Small intestine (tissue), 16 donors: Measurements from ENCODE around the gene NUDT3. TPM values are rescaled to one million over a fixed set of nuclear protein-coding genes. Genes with fewer than 3 reads are reported as not detected.

Source experiments
- DNase-seq, 2 donors: peaks; one replicate each; pipeline versions ENCODE4 v3.0.0 to v3.0.0-alpha.2; 2013
- FAIRE-seq: peaks from 2 replicates; lab custom pipeline; 2012; peaks lifted over from hg19 to GRCh38; lab: Jason Lieb, UNC
- H3K27ac ChIP-seq, 3 donors: one replicate each; pipeline ENCODE4 v1.5.1; 2013; ENCODE audit warnings: low read length in 2 of 3, mild to moderate bottlenecking in 2 of 3, control low read depth in 1 of 3, inconsistent platforms in 1 of 3, low read depth in 1 of 3, moderate library complexity in 1 of 3
- H3K27me3 ChIP-seq, 3 donors: one replicate each; pipeline ENCODE4 v1.6.1; 2013; ENCODE audit warnings: low read length in 3 of 3, inconsistent platforms in 1 of 3; ENCODE audit not compliant: control insufficient read depth in 3 of 3, insufficient read depth in 3 of 3
- H3K36me3 ChIP-seq, 3 donors: one replicate each; pipeline ENCODE4 v1.6.1; 2013; ENCODE audit warnings: low read length in 3 of 3, inconsistent platforms in 1 of 3, low read depth in 1 of 3, mild to moderate bottlenecking in 1 of 3, moderate library complexity in 1 of 3; ENCODE audit not compliant: control insufficient read depth in 3 of 3, insufficient read depth in 2 of 3
- H3K4me1 ChIP-seq, 3 donors: one replicate each; pipeline ENCODE4 v1.6.1; 2013; ENCODE audit warnings: low read length in 2 of 3, inconsistent platforms in 1 of 3, low read depth in 1 of 3, mild to moderate bottlenecking in 1 of 3, moderate library complexity in 1 of 3; ENCODE audit not compliant: control insufficient read depth in 3 of 3, insufficient read depth in 2 of 3
- H3K4me3 ChIP-seq, 3 donors: one replicate each; pipeline ENCODE4 v1.5.1; 2013; ENCODE audit warnings: low read length in 3 of 3, control low read depth in 1 of 3, inconsistent platforms in 1 of 3, low read depth in 1 of 3, mild to moderate bottlenecking in 1 of 3, moderate library complexity in 1 of 3
- H3K9me3 ChIP-seq, 2 donors: one replicate each; pipeline ENCODE4 v1.6.1; 2013; ENCODE audit warnings: low read depth in 1 of 2, low read length in 1 of 2; ENCODE audit not compliant: control insufficient read depth in 2 of 2, insufficient read depth in 1 of 2
- WGBS, 3 donors: extraction: QIAGEN DNeasy Blood & Tissue Kit; methylation state at CpG; one replicate each; pipeline ENCODE4 v1.1.7; 2013; 5-methylcytosine and 5-hydroxymethylcytosine counted together
- long read RNA-seq, 10 donors: transcript quantifications; one replicate each; lab custom pipeline, GENCODE V29; 2026
- polyA plus RNA-seq, 4 donors: library from polyadenylated mRNA; stranded (reverse) in 3 of 4; unstranded in 1 of 4; fragments of 200-250 nt in 3 of 4; fragments of 120-200 nt in 1 of 4; gene quantifications; one replicate each; pipeline versions ENCODE4 v1.2.1 to v1.2.3, GENCODE V29; 2013
- donor health status: healthy with polysubstance abuse.
- donor health status: control.
- donor health status: control.
- donor health status: Bipolar disorder and iron deficiency.
- donor health status: healthy.

The NUDT3 gene
- 10 to 100 TPM in 2 of 4 donors, 1 to 10 TPM in 2; 6.5 to 13.4 (median 9.2) TPM for polyA plus RNA-seq
- long read RNA-seq, donor 1, full-length matches to known transcripts: 32 of 39 reads
- long read RNA-seq, donor 1, partial matches to known transcripts: 7 of 39 reads
- long read RNA-seq, donor 1, other reads (novel, unspliced or antisense): 0 of 39 reads
- long read RNA-seq, donor 2, full-length matches to known transcripts: 2 of 2 reads
- long read RNA-seq, donor 2, partial matches to known transcripts: 0 of 2 reads
- long read RNA-seq, donor 2, other reads (novel, unspliced or antisense): 0 of 2 reads
- long read RNA-seq, donor 3, full-length matches to known transcripts: 17 of 23 reads
- long read RNA-seq, donor 3, partial matches to known transcripts: 6 of 23 reads
- long read RNA-seq, donor 3, other reads (novel, unspliced or antisense): 0 of 23 reads
- long read RNA-seq, donor 4: 0 reads
- long read RNA-seq, donor 5, full-length matches to known transcripts: 3 of 3 reads
- long read RNA-seq, donor 5, partial matches to known transcripts: 0 of 3 reads
- long read RNA-seq, donor 5, other reads (novel, unspliced or antisense): 0 of 3 reads
- long read RNA-seq, donor 6, full-length matches to known transcripts: 12 of 12 reads
- long read RNA-seq, donor 6, partial matches to known transcripts: 0 of 12 reads
- long read RNA-seq, donor 6, other reads (novel, unspliced or antisense): 0 of 12 reads
- long read RNA-seq, donor 7, full-length matches to known transcripts: 34 of 62 reads
- long read RNA-seq, donor 7, partial matches to known transcripts: 23 of 62 reads
- long read RNA-seq, donor 7, other reads (novel, unspliced or antisense): 5 of 62 reads
- long read RNA-seq, donor 8, full-length matches to known transcripts: 8 of 8 reads
- long read RNA-seq, donor 8, partial matches to known transcripts: 0 of 8 reads
- long read RNA-seq, donor 8, other reads (novel, unspliced or antisense): 0 of 8 reads
- long read RNA-seq, donor 9: 0 reads
- long read RNA-seq, donor 10, full-length matches to known transcripts: 18 of 18 reads
- long read RNA-seq, donor 10, partial matches to known transcripts: 0 of 18 reads
- long read RNA-seq, donor 10, other reads (novel, unspliced or antisense): 0 of 18 reads

DNA sequence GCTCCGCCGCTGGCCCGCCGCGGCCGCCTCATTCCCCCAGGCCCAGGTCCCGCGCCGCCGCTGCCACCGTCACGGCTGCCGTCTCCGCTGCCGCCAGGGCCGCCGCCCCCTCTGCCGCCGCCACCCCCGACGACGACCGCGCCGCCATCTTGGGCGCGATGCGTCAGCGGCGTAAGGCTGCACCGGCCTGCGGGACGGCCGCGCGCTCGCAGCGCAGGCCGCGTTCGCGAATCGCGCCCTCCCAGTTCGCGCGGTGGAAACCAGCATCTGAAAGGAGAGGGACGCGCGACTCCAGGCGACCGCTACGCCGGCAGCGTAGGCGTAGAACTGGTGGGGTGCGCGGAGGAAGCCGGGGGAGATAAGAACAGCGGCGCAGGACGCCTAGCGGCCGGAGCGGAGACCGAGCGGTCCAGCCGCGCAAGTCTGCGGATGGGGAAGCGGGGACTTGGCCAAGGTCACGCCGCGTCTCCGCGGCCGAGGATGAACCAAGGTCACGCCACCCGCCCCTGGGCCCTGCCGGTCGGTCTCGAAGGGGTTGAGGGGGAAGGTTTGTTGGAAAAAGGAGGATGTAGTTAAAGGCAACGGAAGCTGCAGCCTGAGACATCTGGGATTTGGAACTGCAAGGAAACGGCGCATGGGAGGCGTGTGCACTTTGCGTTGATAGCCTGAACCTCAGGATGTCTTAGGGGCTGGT lies at the start of gene NUDT3:
Gene NUDT3, minus strand, starts transcription at position 173 of the 694 bp plus-strand sequence. CDS start 307 bp downstream, outside the sequence.
- FAIRE-seq: no peak
- 0% methylated on average over 67 to 87 of the region's 87 CpGs for WGBS, 3 donors
- H3K4me1 ChIP-seq: peaks cover 0 to 9% (median 0%) of the 10 kb centered on the region in 3 donors

DNA sequence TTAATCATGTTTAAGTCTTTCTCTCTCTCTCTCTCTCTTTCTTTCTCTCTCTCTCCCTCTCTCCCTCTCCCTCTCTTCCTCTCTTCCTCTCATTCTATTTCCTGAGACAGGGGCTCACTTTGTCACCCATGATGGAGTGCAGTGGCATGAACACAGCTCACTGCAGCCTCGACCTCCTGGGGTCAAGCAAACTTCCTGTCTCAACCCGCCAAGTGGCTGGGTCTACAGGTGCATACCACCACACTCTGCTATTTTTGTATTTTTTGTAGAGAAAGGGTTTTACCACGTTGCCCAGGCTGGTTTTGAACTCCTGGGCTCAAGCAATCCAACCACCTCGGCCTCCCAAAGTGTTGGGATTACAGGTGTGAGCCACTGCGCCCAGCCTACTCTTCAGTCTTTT lies 49.1 kb upstream of the NUDT3 start:
- H3K27me3 ChIP-seq: no peaks in the 10 kb centered on the region
- no peak for DNase-seq
- 58 to 70% (median 61%) methylated on average over 5 of the region's 5 CpGs for WGBS, 3 donors
- no peaks in the 10 kb centered on the region for H3K36me3 ChIP-seq
- H3K4me1 ChIP-seq: no peaks in the 10 kb centered on the region
- peaks cover 0 to 3% of the 10 kb centered on the region in 2 donors for H3K9me3 ChIP-seq
- no peak overlapping the region for H3K27ac ChIP-seq
- H3K4me3 ChIP-seq: no peak overlapping the region
- FAIRE-seq: no peak

More for the DNA sequence above, at the start of gene NUDT3:
- peak; percentile 88 to 99 for DNase-seq
- no peaks in the 10 kb centered on the region for H3K27me3 ChIP-seq
- peak within 1 kb of the TSS; percentile 72 to 92 (median 81) for H3K4me3 ChIP-seq
- peak within 1 kb of the TSS; percentile 81 to 94 (median 92) for H3K27ac ChIP-seq
- no peaks in the 10 kb centered on the region for H3K9me3 ChIP-seq
- no peaks in the 10 kb centered on the region for H3K36me3 ChIP-seq

DNA sequence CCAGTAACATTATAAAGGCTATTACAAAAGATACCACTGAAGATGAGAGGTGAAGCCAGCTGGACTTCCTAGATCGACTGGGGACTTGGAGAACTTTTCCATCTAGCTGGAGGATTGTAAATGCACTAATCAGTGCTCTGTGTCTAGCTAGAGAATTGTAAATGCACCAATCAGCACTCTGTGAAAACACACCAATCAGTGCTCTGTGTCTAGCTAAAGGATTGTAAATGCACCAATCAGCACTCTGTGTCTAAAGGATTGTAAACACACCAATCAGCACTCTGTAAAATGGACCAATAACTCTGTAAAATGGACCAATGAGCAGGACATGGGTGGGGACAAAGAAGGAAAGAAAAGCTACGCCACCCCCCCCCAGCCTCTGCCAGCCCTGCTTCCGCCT lies 47.0 kb upstream of the NUDT3 start:
- no peak for DNase-seq
- Histone ChIP-seq H3K9me3 (peaks cover 0 to 3% of the 10 kb centered on the region in 2 donors), H3K4me1 (no peaks in the 10 kb centered on the region), H3K36me3 (no peaks in the 10 kb centered on the region), H3K27ac (no peak overlapping the region), H3K27me3 (no peaks in the 10 kb centered on the region), H3K4me3 (no peak overlapping the region)
- WGBS, 3 donors: 81 to 86% (median 86%) methylated on average over 1 to 3 of the region's 3 CpGs
- FAIRE-seq: no peak

DNA sequence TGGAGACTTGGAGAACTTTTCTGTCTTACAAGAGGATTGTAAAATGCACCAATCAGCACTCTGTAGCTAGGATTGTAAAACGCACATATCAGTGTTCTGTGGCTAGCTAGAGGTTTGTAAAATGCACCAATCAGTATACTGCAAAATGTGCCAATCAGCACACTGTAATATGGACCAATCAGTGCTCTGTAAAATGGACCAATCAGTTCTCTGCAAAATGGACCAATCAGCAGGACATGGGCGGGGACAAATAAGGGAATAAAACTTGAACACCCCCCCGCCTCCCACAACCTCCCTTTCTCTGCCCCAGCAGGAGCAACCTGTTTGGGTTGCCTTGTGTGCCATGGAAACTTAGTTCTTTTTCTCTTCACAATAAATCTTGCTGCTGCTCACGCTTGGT lies 46.2 kb upstream of the NUDT3 start:
- FAIRE-seq (no peak), DNase-seq (no peak)
- Histone ChIP-seq H3K4me3 (no peak overlapping the region), H3K27ac (no peak overlapping the region), H3K27me3 (no peaks in the 10 kb centered on the region), H3K4me1 (no peaks in the 10 kb centered on the region), H3K9me3 (peaks cover 0 to 3% of the 10 kb centered on the region in 2 donors), H3K36me3 (no peaks in the 10 kb centered on the region)
- WGBS, 3 donors: 63 to 84% (median 64%) methylated on average over 3 to 4 of the region's 4 CpGs

DNA sequence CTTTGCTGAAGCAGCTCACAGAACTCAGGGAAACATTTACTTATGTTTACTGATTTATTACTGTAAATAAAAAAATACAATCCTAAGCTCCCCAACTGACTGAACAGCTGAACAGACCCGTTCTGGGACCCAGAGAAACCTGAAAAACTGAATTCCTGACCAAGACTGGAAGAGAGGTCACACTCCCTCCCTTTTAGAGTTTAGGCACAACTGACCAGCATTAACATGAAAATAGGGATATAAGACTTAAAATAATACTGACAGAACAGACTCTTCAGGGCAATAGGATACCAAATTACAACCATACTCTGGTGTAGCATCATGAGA lies 45.1 kb upstream of the NUDT3 start:
- Histone ChIP-seq H3K4me1 (no peaks in the 10 kb centered on the region), H3K36me3 (no peaks in the 10 kb centered on the region), H3K27me3 (no peaks in the 10 kb centered on the region), H3K4me3 (no peak overlapping the region), H3K9me3 (peaks cover 0 to 3% of the 10 kb centered on the region in 2 donors), H3K27ac (no peak overlapping the region)
- FAIRE-seq: no peak
- WGBS, 3 donors: 57 to 69% (median 59%) methylated on average over 1 of the region's 1 CpG
- no peak for DNase-seq

DNA sequence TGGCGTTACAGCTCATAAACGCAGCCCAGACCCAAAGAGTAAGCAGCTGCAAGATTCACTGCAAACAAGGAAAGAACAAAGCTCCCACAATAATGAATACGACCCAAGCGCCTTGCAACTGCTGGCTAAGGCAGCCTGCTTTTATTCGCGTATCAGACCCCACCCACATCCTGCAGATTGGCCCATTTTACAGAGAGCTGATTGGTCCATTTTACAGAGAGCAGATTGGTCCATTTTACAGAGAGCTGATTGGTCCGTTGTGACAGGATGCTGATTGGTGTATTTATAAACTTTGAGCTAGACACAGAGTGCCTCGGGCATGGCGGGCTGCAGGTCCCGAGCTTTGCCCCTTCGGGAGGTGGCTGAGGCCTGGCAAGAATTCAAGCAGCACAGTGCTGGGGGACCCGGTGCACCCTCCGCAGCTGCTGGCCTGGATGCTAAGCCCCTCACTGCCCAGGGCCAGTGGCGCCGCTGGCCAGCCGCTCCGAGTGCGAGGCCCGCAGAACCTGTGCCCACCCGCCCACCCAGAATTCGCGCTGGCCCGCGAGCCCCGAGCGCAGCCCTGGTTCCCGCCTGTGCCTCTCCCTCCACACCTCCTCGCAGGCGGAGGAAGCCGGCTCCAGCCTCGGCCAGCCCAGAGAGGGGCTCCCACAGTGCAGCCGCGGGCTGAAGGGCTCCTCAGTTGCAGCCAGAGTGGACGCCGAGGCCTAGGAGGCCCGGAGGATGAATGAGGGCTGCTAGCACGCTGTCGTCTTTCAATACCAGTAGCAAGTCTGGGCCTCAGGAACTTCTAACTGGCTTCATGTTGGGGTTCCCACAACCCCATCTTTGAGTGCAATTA lies 44.6 kb upstream of the NUDT3 start:
- DNase-seq (no peak), FAIRE-seq (no peak)
- no peaks in the 10 kb centered on the region for H3K27me3 ChIP-seq
- no peak overlapping the region for H3K27ac ChIP-seq
- H3K9me3 ChIP-seq: peaks cover 0 to 3% of the 10 kb centered on the region in 2 donors
- WGBS, 3 donors: 90 to 93% (median 91%) methylated on average over 35 to 38 of the region's 38 CpGs
- H3K4me3 ChIP-seq: no peak overlapping the region
- no peaks in the 10 kb centered on the region for H3K36me3 ChIP-seq
- no peaks in the 10 kb centered on the region for H3K4me1 ChIP-seq

DNA sequence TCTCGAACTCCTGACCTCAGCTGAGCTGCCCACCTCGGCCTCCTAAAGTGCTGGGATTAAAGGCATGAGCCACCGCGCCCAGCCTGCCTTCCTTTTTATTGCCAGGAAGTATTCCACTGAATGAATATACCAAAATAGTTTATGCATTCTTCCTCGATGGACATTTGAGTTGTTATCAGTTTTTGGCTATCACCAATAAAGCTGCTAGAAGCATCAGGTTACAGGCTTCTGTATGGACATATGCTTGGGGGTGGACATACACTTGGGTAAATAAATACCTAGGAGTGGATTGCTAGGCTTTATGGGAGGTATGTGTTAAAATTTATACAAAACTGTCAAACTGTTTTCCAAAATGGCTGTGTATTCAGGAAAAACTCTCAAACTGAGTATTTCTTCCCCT lies 43.4 kb upstream of the NUDT3 start:
- DNase-seq: no peak
- FAIRE-seq: no peak
- WGBS, 3 donors: 46 to 65% (median 62%) methylated on average over 5 of the region's 5 CpGs

More for the DNA sequence above, 43.4 kb upstream of the NUDT3 start:
- no peaks in the 10 kb centered on the region for H3K27me3 ChIP-seq
- H3K36me3 ChIP-seq: no peaks in the 10 kb centered on the region
- H3K4me3 ChIP-seq: no peak overlapping the region
- H3K9me3 ChIP-seq: peaks cover 0 to 7% of the 10 kb centered on the region in 2 donors
- H3K4me1 ChIP-seq: no peaks in the 10 kb centered on the region
- H3K27ac ChIP-seq: no peak overlapping the region
